Kidney capillary endothelial cell (primary cell): Measurements from ENCODE around the gene SPZ1.
"Not testable (repeated sequence)": the region's sequence is repeated elsewhere in the genome, so short reads cannot be mapped to it uniquely, and the experiment has no call there.

ENCODE experiments used
- DNase-seq: peaks from one replicate; pipeline ENCODE4 v3.0.0-alpha.2; 2018; ENCODE audit warnings: low spot score

SPZ1 gene, protein sequence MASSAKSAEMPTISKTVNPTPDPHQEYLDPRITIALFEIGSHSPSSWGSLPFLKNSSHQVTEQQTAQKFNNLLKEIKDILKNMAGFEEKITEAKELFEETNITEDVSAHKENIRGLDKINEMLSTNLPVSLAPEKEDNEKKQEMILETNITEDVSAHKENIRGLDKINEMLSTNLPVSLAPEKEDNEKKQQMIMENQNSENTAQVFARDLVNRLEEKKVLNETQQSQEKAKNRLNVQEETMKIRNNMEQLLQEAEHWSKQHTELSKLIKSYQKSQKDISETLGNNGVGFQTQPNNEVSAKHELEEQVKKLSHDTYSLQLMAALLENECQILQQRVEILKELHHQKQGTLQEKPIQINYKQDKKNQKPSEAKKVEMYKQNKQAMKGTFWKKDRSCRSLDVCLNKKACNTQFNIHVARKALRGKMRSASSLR

GRCh38 chr5:80319702-80320101 is at the start of gene SPZ1:
SPZ1 (plus strand) TSS chr5:80320002; CDS start chr5:80320216, 214 bp downstream.
- no peak for DNase-seq

GRCh38 chr5:80270543-80270942 is 49.3 kb upstream of the SPZ1 start:
- DNase-seq = not testable (repeated sequence)

DNA sequence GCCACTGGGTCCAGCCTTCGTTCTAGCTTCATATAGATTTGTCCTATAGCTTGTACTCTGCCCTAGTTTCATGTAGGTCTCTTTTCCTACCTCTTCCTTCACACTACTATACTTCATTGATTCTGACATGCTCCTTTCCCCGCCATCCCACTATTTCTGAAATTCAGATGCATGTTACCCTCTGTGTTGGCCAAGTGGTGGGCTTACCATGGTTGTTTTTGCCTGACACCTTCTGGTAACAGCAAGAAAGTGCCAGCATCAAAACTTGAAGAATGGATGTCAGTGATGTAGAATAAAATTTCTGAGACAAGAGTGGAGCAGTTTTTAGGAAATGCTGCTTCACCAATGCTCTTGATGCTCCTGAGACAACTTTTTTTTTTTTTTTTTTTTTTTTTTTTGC is 44.5 kb upstream of the SPZ1 start:
- no peak for DNase-seq

DNA sequence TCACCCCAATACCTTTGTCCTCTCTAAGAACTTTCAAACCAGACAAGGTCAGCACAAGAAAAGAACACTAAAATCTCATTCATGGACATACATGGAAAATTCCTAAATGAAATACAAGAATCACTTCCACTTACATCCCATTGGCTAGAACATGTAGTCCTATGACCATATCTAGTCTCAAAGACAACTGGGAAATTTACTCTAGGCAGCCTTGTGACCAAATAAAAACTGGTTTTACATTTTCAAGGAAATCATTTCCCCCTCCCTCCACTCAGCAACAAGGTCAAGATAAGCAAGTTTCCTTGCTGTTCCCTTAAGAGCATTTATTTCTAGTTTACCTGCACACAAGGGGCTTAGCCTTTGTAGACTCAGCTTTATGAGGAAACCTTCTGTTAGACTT is 43.6 kb upstream of the SPZ1 start:
- DNase-seq = no peak

- no peak for DNase-seq
Measured at GRCh38 chr5:80277191-80277590, 42.6 kb upstream of the SPZ1 start.

GRCh38 chr5:80282054-80282453 is 37.7 kb upstream of the SPZ1 start:
- DNase-seq = no peak

GRCh38 chr5:80283360-80283759 is 36.4 kb upstream of the SPZ1 start:
- DNase-seq = no peak

DNA sequence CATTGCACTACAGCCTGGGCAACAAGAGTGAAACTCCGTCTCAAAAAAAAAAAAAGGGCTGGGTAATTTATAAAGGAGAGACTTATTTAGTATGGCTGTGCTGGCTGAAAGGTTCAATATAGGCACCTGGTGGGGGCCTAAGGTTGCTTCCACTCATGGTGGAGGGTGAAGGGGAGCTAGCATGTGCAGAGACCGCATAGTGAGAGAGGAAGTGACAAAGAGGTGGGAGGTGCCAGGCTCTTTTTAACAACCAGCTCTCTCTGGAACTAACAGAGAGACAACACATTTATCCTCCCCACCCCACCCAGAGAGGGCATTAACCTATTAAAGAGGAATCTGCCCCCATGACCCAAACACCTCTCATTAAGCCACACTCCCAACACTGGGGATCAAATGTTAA is 35.1 kb upstream of the SPZ1 start:
- no peak for DNase-seq

- DNase-seq = no peak
Measured at GRCh38 chr5:80288177-80288576, 31.6 kb upstream of the SPZ1 start.

- no peak for DNase-seq
Measured at GRCh38 chr5:80289320-80289719, 30.5 kb upstream of the SPZ1 start.

GRCh38 chr5:80291761-80292160 is 28.0 kb upstream of the SPZ1 start:
- DNase-seq = no peak

GRCh38 chr5:80296121-80296520 is 23.7 kb upstream of the SPZ1 start:
- no peak for DNase-seq

DNA sequence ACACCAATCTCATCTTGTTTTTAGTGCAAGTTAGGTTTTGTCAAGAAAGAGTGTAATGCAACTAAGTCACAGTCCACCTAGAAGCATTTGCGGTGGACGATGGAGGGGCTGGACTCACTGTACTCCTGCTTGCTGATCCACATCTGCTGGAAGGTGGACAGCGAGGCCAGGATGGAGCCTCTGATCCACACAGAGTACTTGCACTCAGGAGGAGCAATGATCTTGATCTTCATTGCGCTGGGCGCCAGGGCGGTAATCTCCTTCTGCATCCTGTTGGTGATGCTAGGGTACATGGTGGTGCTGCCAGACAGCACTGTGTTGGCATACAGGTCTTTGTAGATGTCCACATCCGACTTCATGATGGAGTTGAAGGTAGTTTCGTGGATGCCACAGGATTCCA is 20.2 kb upstream of the SPZ1 start:
- DNase-seq = no peak

DNA sequence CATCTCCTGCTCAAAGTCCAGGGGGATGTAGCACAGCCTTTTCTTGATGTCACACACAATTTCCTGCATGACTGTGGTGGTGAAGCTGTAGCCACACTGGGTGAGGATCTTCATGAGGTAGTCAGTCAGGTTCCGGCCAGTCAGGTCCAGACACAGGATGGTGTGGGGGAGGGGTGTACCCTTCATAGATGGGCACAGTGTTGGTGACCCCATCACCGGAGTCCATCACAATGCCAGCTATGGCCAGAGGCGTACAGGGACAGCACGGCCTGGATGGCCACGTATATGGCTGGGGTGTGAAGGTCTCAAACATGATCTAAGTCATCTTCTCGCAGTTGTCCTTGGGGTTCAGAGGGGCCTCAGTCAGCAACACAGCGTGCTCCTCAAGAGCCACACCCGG is 19.7 kb upstream of the SPZ1 start:
- DNase-seq = no peak

GRCh38 chr5:80300796-80301195 is 19.0 kb upstream of the SPZ1 start:
- DNase-seq = not testable (repeated sequence)

GRCh38 chr5:80301342-80301741 is 18.5 kb upstream of the SPZ1 start:
- DNase-seq = not testable (repeated sequence)

DNA sequence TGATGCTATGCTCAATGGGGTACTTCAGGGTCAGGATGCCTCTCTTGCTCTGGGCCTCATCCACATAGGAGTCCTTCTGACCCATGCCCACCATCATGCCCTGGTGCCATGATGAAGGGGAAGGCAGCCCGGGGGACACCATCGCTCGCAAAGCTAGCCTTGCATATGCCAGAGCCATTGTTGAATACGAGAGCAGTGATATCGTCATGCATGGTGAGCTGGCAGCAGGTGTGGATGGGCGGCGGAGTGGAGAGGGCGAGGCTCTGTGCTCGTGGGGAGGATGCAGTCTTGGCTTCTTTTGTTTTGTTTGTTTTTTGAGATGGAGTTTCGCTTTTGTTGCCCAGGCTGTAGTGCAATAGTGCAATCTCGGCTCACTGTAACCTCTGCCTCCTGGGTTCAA is 17.2 kb upstream of the SPZ1 start:
- DNase-seq = no peak

- no peak for DNase-seq
Measured at GRCh38 chr5:80308526-80308925, 11.3 kb upstream of the SPZ1 start.

DNA sequence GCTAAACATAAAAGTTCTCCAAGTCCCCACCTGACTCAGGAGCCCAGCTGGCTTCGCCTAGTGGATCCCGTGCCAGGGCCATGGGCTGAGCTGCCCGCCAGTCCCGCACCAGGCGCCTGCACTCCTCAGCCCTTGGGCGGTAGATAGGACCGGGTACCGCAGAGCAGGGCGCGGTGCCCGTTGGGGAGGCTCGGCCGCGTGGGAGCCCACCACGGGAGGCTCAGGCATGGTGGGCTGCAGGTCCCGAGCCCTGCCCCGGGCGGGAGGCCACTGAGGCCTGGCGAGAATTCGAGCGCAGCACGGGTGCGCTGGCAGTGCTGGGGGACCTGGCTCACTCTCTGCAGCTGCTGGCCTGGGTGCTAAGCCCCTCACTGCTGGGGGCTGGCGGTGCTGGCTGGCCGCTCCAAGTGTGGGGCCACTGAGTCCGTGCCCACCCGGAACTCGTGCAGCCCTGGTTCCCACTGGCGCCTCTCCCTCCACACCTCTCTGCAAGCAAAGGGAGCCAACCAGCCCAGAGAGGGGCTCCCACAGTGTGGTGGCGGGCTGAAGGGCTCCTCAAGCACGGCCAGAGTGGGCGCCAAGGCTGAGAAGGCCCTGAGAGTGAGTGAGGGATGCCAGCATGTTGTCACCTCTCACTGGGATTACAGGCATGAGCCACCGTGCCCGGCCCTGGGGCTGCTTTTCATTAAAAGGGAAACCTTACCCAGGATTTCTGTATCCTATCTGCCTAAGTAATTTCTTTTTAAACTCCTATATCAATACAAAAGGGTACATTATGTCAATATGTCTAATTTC is 9.7 kb upstream of the SPZ1 start:
- no peak for DNase-seq

- DNase-seq = no peak
Measured at GRCh38 chr5:80315244-80315643, 4.6 kb upstream of the SPZ1 start.

DNA sequence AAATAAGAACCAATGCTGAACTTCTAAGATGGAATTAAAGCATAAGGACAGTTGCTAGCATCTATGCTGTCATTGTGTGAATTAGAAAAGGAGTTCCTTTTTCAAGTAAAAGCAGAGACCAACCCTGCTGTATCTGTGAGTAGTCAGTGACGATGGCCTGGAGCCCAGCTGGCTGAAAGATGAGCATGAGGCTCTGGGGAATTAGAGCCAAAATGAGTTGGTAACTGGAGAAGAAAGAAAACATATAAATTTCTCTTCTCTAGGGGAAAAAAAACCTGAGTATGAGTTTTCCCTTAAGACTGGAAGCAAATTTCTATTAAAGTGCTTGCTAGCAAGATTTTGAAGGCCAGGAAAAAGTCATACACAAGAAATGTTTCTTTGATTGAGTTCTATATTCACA is 1.6 kb upstream of the SPZ1 start:
- no peak for DNase-seq

- DNase-seq = no peak
Measured at GRCh38 chr5:80324912-80325311, 5.1 kb downstream of the SPZ1 start.

GRCh38 chr5:80326468-80326867 is 6.7 kb downstream of the SPZ1 start:
- no peak for DNase-seq
